Heart right ventricle (tissue), 16 donors: Measurements from ENCODE around the gene ANXA4. TPM values are rescaled to one million over a fixed set of nuclear protein-coding genes. Genes with fewer than 3 reads are reported as not detected.
A peak's percentile ranks its signal among the peaks of the same experiment; 100 is the strongest.

Experiments used
- ATAC-seq, 8 donors: fragments of 200-7000 bp; cut with Tn5 transposase; one replicate each; pipeline ENCODE4 v1.9.1; 2020; ENCODE audit warnings: mild to moderate bottlenecking in 8 of 8, moderate library complexity in 8 of 8, moderate number of reproducible peaks in 1 of 8
- DNase-seq, 2 donors: peaks; one replicate each; pipeline ENCODE4 v3.0.0-alpha.2; 2020
- H3K27ac ChIP-seq, 10 donors: fragments of 200-600 bp; sonication (generic) in 2 of 10; one replicate each; pipeline versions ENCODE4 v1.5.0 to v1.8.0; 2020 to 2022; ENCODE audit warnings: mild to moderate bottlenecking in 3 of 10
- H3K27me3 ChIP-seq, 7 donors: fragments of 200-600 bp; one replicate each; pipeline ENCODE4 v1.8.0; 2021 to 2022; ENCODE audit warnings: mild to moderate bottlenecking in 2 of 7
- H3K36me3 ChIP-seq, 9 donors: fragments of 200-600 bp; sonication (generic) in 1 of 9; one replicate each; pipeline versions ENCODE4 v1.5.0 to v1.8.0; 2020 to 2022; ENCODE audit warnings: mild to moderate bottlenecking in 2 of 9
- H3K4me1 ChIP-seq, 9 donors: fragments of 200-600 bp; sonication (generic) in 1 of 9; one replicate each; pipeline versions ENCODE4 v1.5.0 to v1.8.0; 2020 to 2022; ENCODE audit warnings: mild to moderate bottlenecking in 4 of 9
- H3K4me3 ChIP-seq, 10 donors: fragments of 200-600 bp; sonication (generic) in 2 of 10; one replicate each; pipeline versions ENCODE4 v1.5.0 to v1.8.0; 2020 to 2022; ENCODE audit warnings: mild to moderate bottlenecking in 7 of 10, moderate library complexity in 2 of 10
- H3K9me3 ChIP-seq, 11 donors: fragments of 200-600 bp in 10 of 11; sonication (generic) in 2 of 11; one replicate each; pipeline versions ENCODE4 v1.5.0 to v1.8.0; 2013 to 2022; ENCODE audit warnings: mild to moderate bottlenecking in 2 of 11, control low read depth in 1 of 11, moderate library complexity in 1 of 11
- CTCF ChIP-seq, 9 donors: fragments of 200-600 bp; sonication (generic) in 2 of 9; IDR thresholded peaks; one replicate each; pipeline versions ENCODE4 v1.5.0 to v1.8.0; 2021 to 2022; ENCODE audit warnings: antibody characterized with exemption in 9 of 9, mild to moderate bottlenecking in 5 of 9, moderate library complexity in 1 of 9
- WGBS, 2 donors: extraction: QIAGEN DNeasy Blood & Tissue Kit; methylation state at CpG; one replicate each; pipeline ENCODE4 v1.1.7; 2013; ENCODE audit warnings: inconsistent platforms in 1 of 2; 5-methylcytosine and 5-hydroxymethylcytosine counted together
- intact Hi-C, 10 donors: fragments of 100-400 bp; cut with DNase I; formaldehyde crosslinking; loops; one replicate each; pipeline versions ENCODE4 v1.11.1 to v1.14.2; 2022
- polyA plus RNA-seq, 2 donors: library from polyadenylated mRNA; stranded (reverse); fragments of 200-250 nt; gene quantifications; one replicate each; pipeline ENCODE4 v1.2.3, GENCODE V29; 2013
- total RNA-seq, 10 donors: library from RNA; stranded (reverse); fragmentation: NEBNext Ultra II Directional in 3 of 10; extraction: Animal tissue kit (Norgen Biotek cat#: 25700) in 3 of 10; gene quantifications; one replicate each; pipeline versions ENCODE4 v1.2.1 to v1.2.4, GENCODE V29; 2021 to 2023
- donor health status: Arrhythmogenic right ventricular cardiomyopathy.
- donor health status: ischemic (EF 13 %, LVEDD 7.1; RV severe dilation, severe dysfunction).
- donor health status: healthy with polysubstance abuse.
- donor health status: DM: no; HTN: yes; CAD: no.
- donor health status: DM: no; HTN: no; CAD: no.
- donor health status: ischemic (EF 25% LVEDD 6.9; RV normal size, moderate dysfunction).
- donor health status: ischemic (EF 25% LVEDD 5.7; RV mildly dilated, moderate dysfunction).
- donor health status: healthy.
- donor health status: DM: yes; HTN: yes; CAD: no.
- donor health status: Ischemic cardiomyopathy.
- donor health status: ischemic (EF 35%, LVEDD 5.7; RV mildly dilated, moderate dysfunction).
- donor health status: nonischemic (EF 11% LVEDD 7.7; RV severe dilation, severe dysfunction).
- donor health status: DM: yes; HTN: yes; CAD: no.
- donor health status: PGD.
- donor health status: ischemic (EF 29% LVEDD 5.4; RV normal size, mild dysfunction).
- donor health status: nonischemic (EF 23%, LVEDD 6.1; RV moderate dilation, normal function).

The ANXA4 gene
- total and polyA plus RNA-seq, 12 donors, result 12.0 to 36.7 (median 22.6) TPM

GRCh38 chr2:69725706-69726360, 16.1 kb upstream of the ANXA4 start:
- DNase-seq (no peak), ATAC-seq (no peak)
- 90 to 92% methylated on average over 7 of the region's 7 CpGs for WGBS, 2 donors
- no peak overlapping the region for H3K27ac ChIP-seq
- H3K9me3 ChIP-seq, result no peaks in the 10 kb centered on the region
- H3K27me3 ChIP-seq, result no peaks in the 10 kb centered on the region
- H3K4me3 ChIP-seq, result no peak overlapping the region
- H3K4me1 ChIP-seq, result peaks cover 0 to 8% (median 0%) of the 10 kb centered on the region in 9 donors
- intact Hi-C loops, result loop anchor here in 1 of 10 donors (2.0 kb wide), 1 partner anchor 91 kb away; no protein-coding TSS in a partner anchor
- H3K36me3 ChIP-seq, result no peaks in the 10 kb centered on the region
- TF ChIP-seq CTCF (IDR thresholded peaks at IDR 0.05), result no peak

GRCh38 chr2:69729266-69729665, 12.7 kb upstream of the ANXA4 start:
- no peak for DNase-seq
- TF ChIP-seq CTCF (IDR thresholded peaks at IDR 0.05), result no peak
- Histone ChIP-seq H3K36me3 (no peaks in the 10 kb centered on the region), H3K27ac (peak overlapping the region in 2 of 10 donors; percentile 26 to 48), H3K4me3 (no peak overlapping the region), H3K4me1 (peaks cover 0 to 12% (median 0%) of the 10 kb centered on the region in 9 donors), H3K27me3 (no peaks in the 10 kb centered on the region), H3K9me3 (no peaks in the 10 kb centered on the region)
- 68 to 76% methylated on average over 5 of the region's 5 CpGs for WGBS, 2 donors
- peak in 7 of 8 donors; percentile 60 to 86 (median 73) for ATAC-seq
- intact Hi-C loops, result no loop called here

GRCh38 chr2:69729781-69730180, 12.2 kb upstream of the ANXA4 start:
- Histone ChIP-seq H3K4me3 (no peak overlapping the region), H3K9me3 (no peaks in the 10 kb centered on the region), H3K27me3 (no peaks in the 10 kb centered on the region), H3K27ac (peak overlapping the region in 2 of 10 donors; percentile 26 to 48), H3K4me1 (peaks cover 0 to 13% (median 0%) of the 10 kb centered on the region in 9 donors), H3K36me3 (no peaks in the 10 kb centered on the region)
- no peak for DNase-seq
- 80 to 83% methylated on average over 5 of the region's 5 CpGs for WGBS, 2 donors
- no peak for ATAC-seq
- no peak for TF ChIP-seq CTCF (IDR thresholded peaks at IDR 0.05)
- intact Hi-C loops, result no loop called here

GRCh38 chr2:69731147-69731970, 10.6 kb upstream of the ANXA4 start:
- no peaks in the 10 kb centered on the region for H3K27me3 ChIP-seq
- peaks cover 0 to 12% (median 0%) of the 10 kb centered on the region in 9 donors for H3K4me1 ChIP-seq
- no peak for DNase-seq
- H3K4me3 ChIP-seq, result no peak overlapping the region
- H3K36me3 ChIP-seq, result no peaks in the 10 kb centered on the region
- ATAC-seq, result no peak
- intact Hi-C loops, result no loop called here
- TF ChIP-seq CTCF (IDR thresholded peaks at IDR 0.05), result no peak
- no peaks in the 10 kb centered on the region for H3K9me3 ChIP-seq
- 87 to 89% methylated on average over 6 of the region's 6 CpGs for whole genome bisulfite sequencing, 2 donors
- no peak overlapping the region for H3K27ac ChIP-seq
